HG03103 (cell line): ENCODE data around the gene SPP2.

Source experiments
- ATAC-seq: cut with Tn5 transposase; IDR thresholded peaks from one replicate; pipeline ENCODE4 v1.9.1; 2021; ENCODE audit warnings: low read depth; ENCODE audit not compliant: unreplicated experiment

Gene SPP2

DNA sequence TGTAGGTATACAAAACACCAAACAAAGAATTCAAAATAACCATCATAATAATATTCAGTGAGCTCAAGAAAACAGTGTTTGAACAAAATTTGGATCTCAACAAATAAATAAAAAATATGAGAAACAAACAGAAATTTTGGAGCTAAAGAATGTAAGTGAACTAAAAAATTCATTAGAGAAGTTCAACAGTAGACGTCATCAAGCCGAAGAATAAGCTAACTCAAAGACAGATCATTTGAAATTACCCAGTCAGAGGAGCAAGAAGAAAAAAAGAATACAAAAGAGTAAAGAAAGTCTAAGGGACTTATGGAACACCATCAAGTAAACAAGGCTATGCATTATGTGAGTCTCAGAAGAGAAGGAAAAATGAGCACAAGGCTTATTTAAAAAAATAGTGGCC, 16.6 kb upstream of the SPP2 start:
- ATAC-seq, result no peak

DNA sequence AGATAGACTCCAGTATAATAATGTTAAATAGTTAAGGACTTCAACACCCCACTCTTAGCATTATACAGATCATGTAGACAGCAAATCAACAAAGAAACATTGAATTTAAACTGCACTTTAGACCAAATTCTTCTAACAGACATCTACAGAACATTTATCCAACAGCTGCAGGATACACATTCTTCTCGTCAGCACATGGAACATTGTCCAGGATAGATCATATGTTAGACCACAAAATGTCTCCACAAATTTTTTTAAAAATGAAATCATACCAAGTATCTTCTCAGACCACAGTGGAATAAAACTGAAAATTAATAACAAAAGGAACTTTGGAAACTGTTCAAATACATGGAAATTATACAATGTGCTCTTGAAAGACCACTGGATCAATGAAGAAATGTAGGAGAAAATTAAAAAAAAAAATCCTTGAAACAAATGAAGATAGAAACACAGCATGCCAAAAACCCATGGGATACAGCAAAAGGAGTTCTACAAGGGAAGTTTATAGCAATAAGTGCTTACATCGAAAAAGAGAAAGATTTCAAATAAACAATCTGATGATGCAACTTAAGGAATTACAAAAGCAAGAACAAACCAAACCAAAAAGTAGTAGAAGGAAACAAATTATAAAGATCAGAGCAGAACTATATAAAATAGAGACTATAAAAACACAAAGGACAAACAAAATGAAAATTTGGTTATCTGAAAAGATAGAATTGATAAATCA, 12.3 kb upstream of the SPP2 start:
- no peak for ATAC-seq

DNA sequence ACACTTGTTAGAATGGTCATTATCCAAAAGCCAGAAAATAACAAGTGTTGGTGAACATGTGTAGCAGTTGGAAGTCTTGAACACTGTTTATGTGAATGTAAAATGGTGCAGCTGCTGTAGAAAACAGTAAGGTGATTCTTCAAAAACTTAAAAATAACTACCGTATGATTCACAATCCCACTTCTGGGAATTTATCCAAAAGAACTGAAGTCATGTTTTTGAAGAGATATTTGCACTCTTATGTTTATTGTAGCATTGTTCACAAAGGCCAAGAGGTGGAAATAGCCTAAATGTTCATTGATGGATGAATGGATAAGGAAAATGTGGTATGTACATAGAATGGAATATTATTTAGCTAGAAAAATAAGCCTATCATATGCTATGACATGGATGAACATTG, 6.3 kb upstream of the SPP2 start:
- ATAC-seq, result no peak

DNA sequence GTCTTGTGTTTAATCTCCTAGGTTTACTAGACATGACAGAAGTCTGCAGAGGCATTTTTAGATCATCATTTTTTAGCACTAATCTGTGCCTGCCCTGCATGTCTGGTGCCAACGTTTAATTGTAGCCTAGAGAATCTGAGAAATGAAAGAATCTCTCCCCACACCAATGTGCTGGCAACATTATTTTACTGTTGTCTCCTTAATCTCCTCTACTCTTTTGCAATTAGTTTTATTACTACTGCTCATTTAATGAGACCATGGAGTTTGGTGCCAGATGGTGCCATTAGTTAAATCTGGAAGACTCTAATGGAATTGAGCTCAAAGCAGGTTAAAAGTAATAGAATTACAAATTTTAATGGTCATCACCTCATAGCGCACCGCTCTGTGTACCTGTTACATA, 4.0 kb upstream of the SPP2 start:
- ATAC-seq, result no peak

DNA sequence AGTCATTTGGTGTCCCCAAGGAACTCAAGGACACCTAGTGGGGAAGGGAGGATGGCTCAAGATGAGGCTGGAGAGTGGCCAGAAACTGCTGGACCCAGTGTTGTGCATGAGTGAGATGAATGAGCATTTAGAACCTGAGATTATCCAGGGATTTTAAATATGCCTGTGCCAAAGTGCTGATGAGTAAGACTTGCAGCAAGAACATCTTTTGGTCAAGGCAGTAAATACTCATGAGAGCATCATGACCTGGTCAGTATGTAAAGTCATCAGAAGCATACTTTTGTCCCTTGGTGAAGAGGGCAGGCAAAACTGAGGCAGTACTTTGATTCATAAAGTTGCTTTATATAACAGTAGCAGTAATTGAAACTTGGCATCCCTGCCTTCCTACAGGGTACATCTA, 3.1 kb upstream of the SPP2 start:
- no peak for ATAC-seq

DNA sequence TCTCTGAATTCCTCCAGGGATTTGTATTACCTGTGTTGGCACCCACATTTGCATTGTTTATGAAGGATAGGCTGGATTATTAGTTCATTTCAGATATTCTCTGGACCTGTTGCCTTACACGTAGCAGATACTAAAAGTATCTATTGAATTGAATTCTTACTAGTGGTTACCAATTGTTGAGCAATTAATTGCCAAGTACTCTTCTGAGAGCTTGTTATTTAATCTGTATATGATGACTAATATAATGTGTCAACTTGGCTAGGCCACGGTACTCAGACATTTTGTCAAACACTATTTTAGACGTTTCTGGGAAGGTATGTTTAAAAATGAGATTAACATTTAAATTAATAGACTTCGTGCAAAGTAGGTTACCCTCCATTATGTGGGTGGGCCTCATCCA, 2.5 kb upstream of the SPP2 start:
- ATAC-seq, result no peak

DNA sequence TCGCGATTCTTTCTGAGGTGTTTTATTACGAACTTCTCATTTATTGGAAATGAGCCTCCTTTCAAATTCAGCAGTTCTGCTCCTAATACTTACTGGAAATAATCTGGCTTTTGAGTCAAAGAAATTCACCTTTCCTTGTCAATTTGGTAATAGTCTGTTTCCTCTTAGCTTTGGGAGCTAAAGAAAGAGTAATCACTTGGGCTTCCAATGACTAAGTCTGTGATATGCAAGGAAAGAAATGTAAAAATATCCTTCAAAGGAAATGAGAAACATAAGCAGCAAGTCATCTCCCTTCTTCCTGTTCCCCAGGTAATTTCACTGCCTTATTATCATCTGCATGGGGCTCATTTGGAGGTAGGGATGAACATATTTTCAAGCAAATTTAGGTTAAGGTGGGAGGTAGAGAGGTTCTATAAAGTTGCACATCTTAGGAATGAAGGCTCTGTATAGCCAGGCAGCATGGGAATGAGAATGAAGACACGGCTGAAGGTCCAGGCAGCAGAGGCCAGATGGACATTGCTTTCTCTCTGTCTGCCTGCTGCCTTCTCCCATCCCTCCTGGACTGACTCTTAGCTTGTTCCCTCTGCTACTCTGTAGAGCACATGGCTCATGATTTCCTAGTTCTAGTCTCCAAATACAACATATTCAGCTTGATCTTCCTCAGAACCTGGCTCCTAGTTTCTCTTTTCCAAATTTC, 1.0 kb downstream of the SPP2 start:
- no peak for ATAC-seq

DNA sequence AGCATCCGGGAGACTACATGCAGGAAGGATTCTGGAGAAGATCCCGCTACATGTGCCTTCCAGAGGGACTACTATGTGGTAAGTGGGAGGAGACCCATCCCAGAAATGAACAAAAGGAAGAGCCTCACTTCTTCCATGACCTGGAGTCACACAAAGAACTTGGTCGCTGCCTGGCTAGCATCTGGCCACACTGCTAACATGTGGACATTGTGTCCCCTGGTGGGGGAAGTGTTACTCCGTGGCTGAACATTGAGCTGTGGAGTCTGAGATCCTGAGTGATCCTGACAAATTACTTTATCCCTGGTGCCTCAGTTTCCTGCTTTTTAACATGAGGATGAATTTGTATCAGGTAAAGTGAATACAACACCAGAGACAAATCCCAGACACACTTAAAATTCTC, 8.4 kb downstream of the SPP2 start:
- ATAC-seq, result no peak

DNA sequence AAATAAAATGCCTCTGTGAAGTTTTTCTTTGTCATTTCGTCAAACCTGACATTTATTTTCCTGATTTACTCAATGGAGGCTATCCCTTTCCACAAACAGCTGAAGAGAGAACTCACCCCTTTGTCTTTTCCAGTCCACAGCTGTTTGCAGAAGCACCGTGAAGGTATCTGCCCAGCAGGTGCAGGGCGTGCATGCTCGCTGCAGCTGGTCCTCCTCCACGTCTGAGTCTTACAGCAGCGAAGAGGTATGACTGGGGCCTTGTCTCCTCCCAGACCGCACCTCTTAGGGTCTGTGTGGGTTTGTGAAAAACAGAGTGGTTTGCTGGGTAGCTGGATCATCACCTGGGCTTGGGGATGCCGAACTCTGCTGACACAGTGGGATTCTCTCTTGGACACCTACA, 9.7 kb downstream of the SPP2 start:
- ATAC-seq, result no peak

DNA sequence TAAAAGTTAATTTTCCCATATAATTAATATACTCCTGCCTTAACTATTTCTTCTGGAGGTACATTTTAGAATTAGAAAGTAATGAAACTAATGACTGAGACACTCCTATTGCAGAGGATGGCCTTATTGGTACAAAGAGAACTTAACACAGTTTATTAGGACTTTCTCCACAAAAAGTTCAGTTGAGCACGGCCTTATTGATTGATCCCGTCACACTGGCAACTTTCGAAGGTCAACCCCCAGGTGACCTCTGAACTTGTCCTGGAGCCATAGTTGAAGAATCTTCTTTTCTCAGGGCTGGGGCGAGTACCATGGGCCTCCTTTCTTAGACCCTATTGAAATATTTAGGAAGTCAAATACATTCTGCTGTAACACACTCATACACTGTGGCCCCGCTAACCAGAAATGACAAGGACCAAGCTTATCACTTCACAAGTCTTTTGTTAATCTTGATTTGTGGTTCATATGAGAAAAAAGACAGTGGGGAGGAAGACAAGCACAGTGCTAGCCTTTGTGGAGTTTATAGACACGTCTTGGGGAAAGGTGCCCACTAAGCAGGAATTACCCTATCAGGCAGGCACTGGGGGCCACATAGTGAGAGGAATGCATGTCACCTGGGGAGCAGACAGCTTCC, 11.2 kb downstream of the SPP2 start:
- no peak for ATAC-seq

DNA sequence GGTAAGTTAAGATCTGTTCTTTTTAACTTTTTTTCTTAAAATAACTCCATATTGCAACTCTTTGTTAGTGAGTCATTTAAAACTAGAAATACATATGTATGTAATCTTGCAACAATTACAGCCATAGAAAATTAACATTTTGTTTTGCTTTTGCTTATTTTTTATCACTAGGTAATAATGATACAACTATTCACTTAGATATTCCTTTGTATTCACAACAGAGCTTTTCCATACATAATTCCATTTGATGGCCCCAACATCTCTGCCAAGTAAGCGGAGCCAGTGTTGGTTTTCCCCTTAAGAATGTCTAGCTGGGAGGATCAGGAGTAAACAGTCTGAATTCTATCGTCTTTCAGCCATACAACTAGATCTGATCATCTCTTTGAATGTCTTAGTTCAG, 16.1 kb downstream of the SPP2 start:
- no peak for ATAC-seq

DNA sequence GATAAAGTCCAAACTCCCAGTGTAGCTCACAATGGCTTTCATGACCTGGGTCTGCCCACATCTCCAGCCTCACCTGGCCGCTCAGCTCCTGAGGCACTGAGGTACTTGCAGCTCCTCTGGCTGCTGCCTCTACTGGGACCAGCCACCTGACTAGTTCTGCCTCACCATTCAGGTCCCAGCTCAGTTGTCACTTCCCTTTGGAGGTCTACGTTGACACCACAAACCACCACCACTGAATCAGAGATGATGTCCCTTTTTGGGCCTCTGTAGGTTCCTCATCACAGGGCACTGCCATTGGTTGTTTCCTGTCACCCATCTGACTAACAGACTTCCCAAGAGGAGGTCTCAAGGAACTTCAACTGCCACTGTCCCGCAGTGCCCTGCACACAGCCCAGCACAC, 21.2 kb downstream of the SPP2 start:
- ATAC-seq, result no peak

DNA sequence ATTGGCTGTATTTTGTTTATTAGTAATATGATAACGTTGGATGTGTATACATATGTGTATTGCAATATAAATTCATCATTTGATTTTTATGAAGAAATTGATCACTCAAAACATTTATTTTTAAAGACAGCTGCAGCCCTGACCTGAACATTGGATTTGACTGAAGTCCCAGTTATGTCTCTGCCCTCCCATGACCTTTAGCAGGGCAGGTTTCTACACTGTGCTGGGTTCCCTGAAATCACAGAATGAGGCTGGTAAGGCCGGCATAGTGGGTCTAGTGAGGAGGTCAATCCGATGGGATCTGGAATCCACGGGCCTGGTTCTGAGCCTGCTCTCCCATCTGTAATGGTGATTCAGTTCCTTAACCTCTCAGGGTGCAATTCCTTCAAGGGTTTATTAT, 22.0 kb downstream of the SPP2 start:
- ATAC-seq, result no peak

DNA sequence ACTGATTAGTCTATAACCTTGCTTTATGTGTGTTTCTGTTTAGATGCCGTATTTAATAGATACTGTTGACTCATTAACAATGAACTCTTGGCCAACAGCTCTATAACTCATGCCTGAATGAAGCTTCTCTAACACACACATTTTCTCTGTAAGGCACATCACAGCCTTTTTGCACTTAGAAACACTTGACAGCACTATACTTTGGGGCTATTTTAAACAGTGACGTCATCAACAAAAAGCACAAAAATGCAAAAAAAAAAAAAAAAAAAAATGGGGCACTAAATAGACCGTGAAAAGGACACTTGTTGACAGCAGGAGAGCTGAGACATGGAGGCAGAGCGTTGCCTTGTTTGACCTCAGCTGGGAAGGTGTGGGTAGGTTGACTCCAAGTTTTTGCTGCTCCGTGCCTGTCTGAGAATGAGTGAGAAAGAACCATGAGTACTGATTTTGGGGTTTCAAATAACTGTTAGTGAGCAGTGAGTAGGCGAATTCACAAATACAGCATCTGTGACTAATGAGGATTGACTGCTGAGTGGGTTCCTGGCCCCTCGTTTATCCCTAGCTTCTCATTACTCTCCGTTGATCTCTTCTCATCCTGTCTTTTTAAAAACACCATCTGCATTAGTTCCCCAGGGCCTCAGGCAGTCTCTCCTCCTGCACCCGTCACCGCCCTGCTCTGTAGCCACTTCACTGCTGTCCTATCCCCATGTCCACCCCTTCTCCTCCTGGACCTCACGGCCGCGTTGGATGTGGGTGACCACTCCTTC, 24.4 kb downstream of the SPP2 start:
- ATAC-seq, result no peak

DNA sequence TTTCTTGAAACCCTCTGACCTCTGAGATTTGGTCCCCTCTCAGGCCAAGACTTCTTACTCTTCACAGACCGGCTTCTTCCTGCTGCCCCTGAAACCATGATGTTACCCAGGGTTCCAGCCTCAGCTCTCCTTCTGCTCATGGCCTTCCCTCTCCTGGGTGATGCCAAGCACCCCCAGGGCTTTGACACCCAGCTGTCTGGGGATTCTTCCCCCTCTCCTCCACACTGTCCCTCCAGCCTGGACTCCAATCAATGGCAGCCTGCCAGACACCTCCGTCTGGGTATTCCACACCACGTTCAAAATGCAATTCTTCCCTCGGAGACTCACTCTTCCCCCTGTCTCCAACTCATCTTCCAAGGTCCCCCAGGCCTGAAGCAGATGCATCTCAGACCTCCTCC, 25.0 kb downstream of the SPP2 start:
- ATAC-seq, result no peak

DNA sequence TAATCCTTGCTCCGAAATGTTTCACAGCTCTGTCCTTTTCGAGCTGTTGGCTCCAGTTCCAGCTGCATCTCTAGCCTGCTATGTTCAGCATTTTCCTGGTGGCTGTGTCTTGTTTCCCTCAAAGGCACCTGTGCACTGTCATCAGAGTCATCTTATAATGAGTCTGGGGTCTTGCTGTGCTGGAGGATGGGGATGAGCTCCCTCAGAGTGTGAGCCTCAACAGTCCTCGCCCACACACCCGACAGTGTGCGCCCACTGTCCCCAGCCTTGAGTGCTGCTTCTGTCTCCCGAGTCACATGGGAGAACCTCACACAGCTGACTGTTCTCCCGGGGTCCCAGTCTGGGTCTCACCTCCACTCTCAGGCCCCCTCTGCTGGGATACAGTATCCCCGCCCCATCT, 25.4 kb downstream of the SPP2 start:
- no peak for ATAC-seq

DNA sequence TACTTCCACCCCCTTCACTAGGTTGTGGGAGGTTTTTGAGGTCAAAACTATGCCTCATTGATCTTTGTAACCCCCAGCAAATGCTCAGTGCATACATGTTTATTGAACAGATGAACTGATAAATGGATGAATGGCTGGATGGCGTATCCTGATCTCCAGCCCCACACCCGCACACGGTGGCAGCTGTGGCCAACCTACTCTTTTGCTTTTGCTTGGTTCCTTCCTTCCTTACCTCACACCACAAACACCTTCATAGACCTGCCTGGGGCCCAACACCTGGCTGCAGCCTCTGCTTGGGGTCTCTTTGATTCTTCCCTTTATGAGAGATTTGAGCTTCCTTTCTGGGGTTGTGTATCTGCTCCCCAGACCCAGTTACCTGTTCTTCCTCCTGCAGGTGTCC, 25.9 kb downstream of the SPP2 start:
- no peak for ATAC-seq

DNA sequence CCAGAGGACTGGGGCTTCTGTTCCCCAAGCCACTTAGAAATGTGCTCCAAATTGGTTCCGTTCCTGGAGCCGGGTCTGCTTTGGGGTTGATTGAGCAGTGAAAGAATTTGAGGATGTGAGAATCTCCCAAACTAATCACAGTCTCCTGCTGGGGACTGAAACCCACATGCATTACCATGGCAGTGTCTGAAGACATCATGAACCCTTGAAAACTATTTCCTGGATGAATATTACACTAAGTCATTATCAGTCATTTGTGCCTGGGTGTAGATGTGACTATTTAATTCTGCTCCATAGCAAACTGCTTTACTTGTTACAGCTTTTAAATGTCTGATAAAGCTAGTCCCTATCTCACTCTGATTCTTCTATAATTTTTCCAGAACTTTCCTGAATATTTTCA, 27.6 kb downstream of the SPP2 start:
- no peak for ATAC-seq

DNA sequence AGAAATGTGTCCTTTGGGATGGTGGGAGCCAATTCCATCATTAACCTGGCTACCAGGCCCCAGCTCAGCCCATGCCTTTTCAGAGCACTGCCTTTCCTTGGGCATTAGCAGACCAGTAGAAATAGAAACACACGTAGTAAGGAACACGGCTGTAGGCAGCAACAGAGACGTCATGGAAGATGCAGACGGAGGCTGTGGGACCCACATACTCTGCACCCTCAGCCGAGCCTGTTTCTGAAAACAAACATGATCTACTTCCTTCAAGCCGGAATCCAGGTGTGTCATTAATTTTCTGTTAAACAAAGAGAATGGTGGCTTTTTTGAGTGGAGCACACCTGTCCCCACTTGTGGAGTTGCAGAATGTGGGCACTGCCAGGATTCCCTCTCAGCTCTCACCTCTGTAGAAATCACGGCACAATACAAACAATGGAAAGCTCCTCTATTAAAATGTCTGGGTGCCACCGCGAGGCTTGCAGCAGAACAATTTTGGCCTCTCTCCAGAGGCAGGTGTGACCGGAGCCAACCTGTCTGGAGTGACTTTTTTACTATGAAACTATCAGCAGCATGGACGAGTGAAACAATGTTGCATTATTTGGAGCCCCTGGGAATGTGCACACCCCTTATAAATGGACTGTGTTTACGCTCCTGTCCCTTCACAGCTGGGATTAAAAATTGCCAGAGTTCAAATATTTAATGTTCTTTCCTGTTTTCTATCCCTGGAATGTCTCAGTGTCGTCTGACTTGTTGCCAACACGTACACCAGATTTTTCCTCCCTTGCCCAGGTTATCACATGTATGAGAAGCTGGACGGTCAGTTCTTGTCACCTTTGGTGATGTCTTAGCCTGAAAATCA, 31.7 kb downstream of the SPP2 start:
- ATAC-seq, result no peak

DNA sequence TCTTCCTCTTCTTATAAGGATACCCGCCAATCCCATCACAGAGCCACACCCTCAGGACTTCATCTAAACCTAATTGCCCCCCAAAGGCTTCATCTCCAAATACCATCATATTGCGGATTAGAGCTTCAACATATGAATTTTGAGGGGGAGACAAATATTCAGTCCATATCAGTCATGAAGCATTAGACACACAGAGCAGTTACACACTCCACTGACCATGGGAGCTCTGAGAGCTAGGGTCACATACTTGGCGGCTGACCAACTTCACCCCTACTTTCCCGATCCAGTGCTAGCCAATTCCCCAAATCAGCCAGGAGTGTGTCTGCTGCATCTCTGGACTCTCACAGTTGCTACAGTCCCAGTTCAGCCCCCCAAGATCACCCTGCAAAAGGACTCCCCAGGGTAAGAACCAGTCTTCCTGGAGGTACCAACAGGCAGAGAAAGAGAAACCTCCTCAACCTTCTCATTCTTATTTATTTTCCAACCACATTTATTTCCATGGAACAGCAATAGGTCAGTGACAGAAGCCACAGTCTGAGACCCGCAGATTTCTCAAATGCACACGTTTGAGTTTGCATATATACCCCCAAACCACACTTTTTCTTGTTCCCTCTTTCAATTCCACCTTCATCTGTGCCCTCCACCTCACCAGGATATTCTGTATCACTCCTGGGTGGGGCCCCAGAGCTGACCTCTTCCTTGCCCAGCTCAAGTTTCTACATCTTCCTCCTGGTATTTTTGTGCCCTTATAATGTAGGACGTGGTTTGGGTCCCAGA, 33.3 kb downstream of the SPP2 start:
- no peak for ATAC-seq
